Body of pancreas (tissue), 4 donors: ENCODE data around the gene FGF3. TPM values are rescaled to one million over a fixed set of nuclear protein-coding genes. Genes with fewer than 3 reads are reported as not detected.

ENCODE experiments used
- ATAC-seq: fragments of 150-250 bp; one replicate; pipeline ENCODE4 v1.9.1; 2016
- DNase-seq, 4 donors: peaks; one replicate each; pipeline ENCODE4 v3.0.0-alpha.2; 2019
- H3K27ac ChIP-seq, 4 donors: fragments of 200-600 bp; sonication (generic); 1 replicate in 3 of 4; 2 replicates in 1 of 4; pipeline versions ENCODE4 v1.5.1 to v1.6.1; 2016 to 2019; ENCODE audit warnings: mild to moderate bottlenecking in 1 of 4, mixed read lengths in 1 of 4, moderate library complexity in 1 of 4
- H3K27me3 ChIP-seq, 2 donors: fragments of 200-600 bp; sonication (generic); one replicate each; pipeline ENCODE4 v1.6.0; 2016; ENCODE audit warnings: mild to moderate bottlenecking in 1 of 2
- H3K36me3 ChIP-seq, 2 donors: fragments of 200-600 bp; sonication (generic); replicated peaks in 1 of 2; 2 replicates each; pipeline ENCODE4 v1.5.1; 2016; ENCODE audit warnings: low read depth in 2 of 2; ENCODE audit not compliant: insufficient read depth in 1 of 2
- H3K4me1 ChIP-seq: fragments of 200-600 bp; sonication (generic); one replicate; pipeline ENCODE4 v1.6.0; 2016
- H3K4me3 ChIP-seq, 2 donors: fragments of 200-600 bp; sonication (generic); 1 replicate in 1 of 2; 2 replicates in 1 of 2; pipeline ENCODE4 v1.5.1; 2016 to 2019
- H3K9me3 ChIP-seq, 3 donors: fragments of 200-600 bp; sonication (generic); 1 replicate in 2 of 3; 2 replicates in 1 of 3; pipeline ENCODE4 v1.5.1; 2016
- CTCF ChIP-seq, 7 experiments: fragments of 450-650 bp in 4 of 7; fragments of 200-600 bp in 3 of 7; sonication (generic) in 3 of 7; IDR thresholded peaks; one replicate each; pipeline ENCODE4 v1.5.1; 2016 to 2019; ENCODE audit warnings: antibody characterized with exemption in 7 of 7
- POLR2A ChIP-seq, 3 donors: fragments of 450-650 bp; IDR thresholded peaks; one replicate each; pipeline ENCODE4 v1.6.1; 2016; ENCODE audit warnings: antibody characterized with exemption in 3 of 3, mild to moderate bottlenecking in 2 of 3
- WGBS, 2 donors: methylation state at CpG; one replicate each; pipeline ENCODE4 v1.1.5; 2017; 5-methylcytosine and 5-hydroxymethylcytosine counted together
- intact Hi-C: fragments of 100-400 bp; cut with DNase I; formaldehyde crosslinking; loops from one replicate; pipeline ENCODE4 v1.15.1; 2023
- total RNA-seq, 2 donors: library from RNA; depleted of rRNA; stranded (reverse); fragments of >200 nt; gene quantifications; one replicate each; pipeline ENCODE4 v1.1.0, GENCODE V29; 2016

Gene FGF3
- total RNA-seq, 2 donors from 2014 or later, result not detected

GRCh38 chr11:69823641-69824265, 4.5 kb upstream of the FGF3 start:
- no peak overlapping the region for H3K4me3 ChIP-seq
- 41 to 43% methylated on average over 4 to 6 of the region's 6 CpGs for WGBS, 2 donors
- intact Hi-C loops, result no loop called here
- no peaks in the 10 kb centered on the region for H3K27me3 ChIP-seq
- TF ChIP-seq POLR2A (IDR thresholded peaks at IDR 0.05), result no peak
- TF ChIP-seq CTCF (IDR thresholded peaks at IDR 0.05), result no peak
- no peak overlapping the region for H3K27ac ChIP-seq
- H3K4me1 ChIP-seq, result no peaks in the 10 kb centered on the region
- no peak for DNase-seq
- no peaks in the 10 kb centered on the region for H3K36me3 ChIP-seq
- H3K9me3 ChIP-seq, result no peaks in the 10 kb centered on the region
- no peak for ATAC-seq

GRCh38 chr11:69822676-69823494, 3.7 kb upstream of the FGF3 start:
- Histone ChIP-seq H3K36me3 (no peaks in the 10 kb centered on the region), H3K4me3 (no peak overlapping the region), H3K9me3 (no peaks in the 10 kb centered on the region), H3K4me1 (peaks cover under 1% of the 10 kb centered on the region), H3K27ac (no peak overlapping the region), H3K27me3 (no peaks in the 10 kb centered on the region)
- 36 to 54% methylated on average over 13 to 15 of the region's 15 CpGs for WGBS, 2 donors
- TF ChIP-seq POLR2A (IDR thresholded peaks at IDR 0.05) (no peak), CTCF (IDR thresholded peaks at IDR 0.05) (no peak)
- DNase-seq, result no peak
- no peak for ATAC-seq
- intact Hi-C loops, result no loop called here

GRCh38 chr11:69821511-69822040, 2.4 kb upstream of the FGF3 start:
- intact Hi-C loops, result no loop called here
- no peak for ATAC-seq
- Histone ChIP-seq H3K4me1 (peaks cover 5% of the 10 kb centered on the region), H3K9me3 (no peaks in the 10 kb centered on the region), H3K4me3 (no peak overlapping the region), H3K27ac (no peak overlapping the region), H3K27me3 (no peaks in the 10 kb centered on the region), H3K36me3 (no peaks in the 10 kb centered on the region)
- TF ChIP-seq POLR2A (IDR thresholded peaks at IDR 0.05), result no peak
- no peak for TF ChIP-seq CTCF (IDR thresholded peaks at IDR 0.05)
- no peak for DNase-seq
- WGBS, 2 donors, result 55 to 56% methylated on average over 5 to 17 of the region's 17 CpGs

- peaks cover 5% of the 10 kb centered on the region for H3K4me1 ChIP-seq
- ATAC-seq, result no peak
- intact Hi-C loops, result no loop called here
- no peak overlapping the region for H3K27ac ChIP-seq
- H3K27me3 ChIP-seq, result no peaks in the 10 kb centered on the region
- no peak for DNase-seq
- no peak overlapping the region for H3K4me3 ChIP-seq
- WGBS, 2 donors, result 53% methylated on average over 5 of the region's 5 CpGs; no CpG with 5 or more reads in 1 of the 2 donors
- H3K36me3 ChIP-seq, result no peaks in the 10 kb centered on the region
- no peaks in the 10 kb centered on the region for H3K9me3 ChIP-seq
- no peak for TF ChIP-seq CTCF (IDR thresholded peaks at IDR 0.05)
- TF ChIP-seq POLR2A (IDR thresholded peaks at IDR 0.05), result no peak
These were observed 1.2 kb upstream of the FGF3 start for GRCh38 chr11:69820441-69820840.
